ENCODE results near the gene AFF1. TPM values are rescaled to one million over a fixed set of nuclear protein-coding genes. Genes with fewer than 3 reads are reported as not detected.

The AFF1 gene
- total RNA-seq (2022; extraction: Qiagen RNA extraction) = 8.0 to 14.8 TPM (median 9.7 TPM) in 5 replicates

GRCh38 chr4:86934771-86935565, at the start of gene AFF1:
Gene AFF1 (plus strand): TSS chr4:86935011. CDS start chr4:86948534, 13,523 bp downstream.

GRCh38 chr4:86891762-86892635, 42.8 kb upstream of the AFF1 start, which contains the start of gene C4orf36:
Gene C4orf36 (minus strand): TSS chr4:86892422. CDS start chr4:86891520, 902 bp downstream.

Other genes starting within 250 kb of the AFF1 start
- gene SLC10A6, start 85.6 kb upstream of the AFF1 start, total RNA-seq (2022; extraction: Qiagen RNA extraction) = not detected in 5 replicates
- 0.76 to 1.3 TPM (median 0.92 TPM) in 5 replicates for gene C4orf36, start 42.6 kb upstream of the AFF1 start, total RNA-seq (2022; extraction: Qiagen RNA extraction)